Neural cell (in vitro differentiated cells): Measurements from ENCODE around the gene CACNA1A. TPM values are rescaled to one million over a fixed set of nuclear protein-coding genes. Genes with fewer than 3 reads are reported as not detected.

ENCODE experiments used
- H2AFZ ChIP-seq: fragments of 200-600, 300-800 bp; sonication (generic), shearing (Covaris generic); 2 replicates; pipeline ENCODE4 v1.6.0; 2014; ENCODE audit warnings: low read depth, mild to moderate bottlenecking, antibody characterized with exemption, low read length, moderate library complexity
- H3F3A ChIP-seq: fragments of 200-600 bp; shearing (Covaris generic); 2 replicates; pipeline ENCODE4 v1.6.1; 2016; ENCODE audit warnings: mild to moderate bottlenecking, moderate library complexity, mixed read lengths, antibody characterized with exemption, low read length; ENCODE audit not compliant: insufficient read depth, poor library complexity, severe bottlenecking
- H3K27ac ChIP-seq: fragments of 200-600, 300-800 bp; sonication (generic), shearing (Covaris generic); 2 replicates; pipeline ENCODE4 v1.5.1; 2014; ENCODE audit warnings: mild to moderate bottlenecking, low read length, moderate library complexity
- H3K27me3 ChIP-seq: fragments of 300-800, 200-600 bp; sonication (generic), shearing (Covaris generic); 2 replicates; pipeline ENCODE4 v1.6.0; 2014; ENCODE audit warnings: mild to moderate bottlenecking, low read depth, low read length, moderate library complexity; ENCODE audit not compliant: insufficient read depth
- H3K36me3 ChIP-seq: fragments of 300-800, 200-600 bp; sonication (generic), shearing (Covaris generic); 2 replicates; pipeline ENCODE4 v1.5.1; 2014; ENCODE audit warnings: mild to moderate bottlenecking, antibody characterized with exemption, low read length, moderate library complexity; ENCODE audit not compliant: insufficient read depth
- H3K4me2 ChIP-seq: fragments of 300-800, 200-600 bp; sonication (generic), shearing (Covaris generic); 2 replicates; pipeline ENCODE4 v1.6.0; 2014; ENCODE audit warnings: mild to moderate bottlenecking, low read length
- H3K4me3 ChIP-seq: fragments of 300-800, 200-600 bp; sonication (generic), shearing (Covaris generic); 2 replicates; pipeline ENCODE4 v1.5.1; 2014; ENCODE audit warnings: mild to moderate bottlenecking, low read length, moderate library complexity
- H3K79me2 ChIP-seq: fragments of 200-600 bp; shearing (Covaris generic); replicated peaks from 2 replicates; pipeline ENCODE4 v1.6.0; 2014; ENCODE audit warnings: mild to moderate bottlenecking, low read length, moderate library complexity; ENCODE audit not compliant: insufficient read depth
- H3K9ac ChIP-seq: fragments of 300-800, 200-600 bp; sonication (generic), shearing (Covaris generic); 2 replicates; pipeline ENCODE4 v1.6.1; 2016; ENCODE audit warnings: mild to moderate bottlenecking, low read length, mixed read lengths
- H3K9me2 ChIP-seq: fragments of 200-600 bp; shearing (Covaris generic); 2 replicates; pipeline ENCODE4 v1.6.1; 2016; ENCODE audit warnings: mild to moderate bottlenecking, low read length, mixed read lengths; ENCODE audit not compliant: insufficient read depth
- H3K9me3 ChIP-seq: fragments of 200-600, 300-800 bp; sonication (generic), shearing (Covaris generic); 2 replicates; pipeline ENCODE4 v1.6.1; 2016; ENCODE audit warnings: mild to moderate bottlenecking, mixed run types, low read length, moderate library complexity, mixed read lengths
- H4K20me1 ChIP-seq: fragments of 200-600 bp; shearing (Covaris generic); 2 replicates; pipeline ENCODE4 v1.6.1; 2016; ENCODE audit warnings: mild to moderate bottlenecking, mixed run types; ENCODE audit not compliant: insufficient read depth
- EP300 ChIP-seq: fragments of 450-650 bp; conservative IDR thresholded peaks from 2 replicates; pipeline ENCODE4 v1.6.1; 2014; ENCODE audit warnings: antibody characterized with exemption, mild to moderate bottlenecking, moderate library complexity; ENCODE audit not compliant: poor library complexity, severe bottlenecking
- EZH2 ChIP-seq: fragments of 200-600, 300-800 bp; shearing (Covaris generic), sonication (generic); IDR thresholded peaks from 2 replicates; pipeline ENCODE4 v1.6.1; 2014; ENCODE audit warnings: antibody characterized with exemption, low read length, borderline replicate concordance, mild to moderate bottlenecking; ENCODE audit not compliant: insufficient read depth, poor library complexity, severe bottlenecking
- MXI1 ChIP-seq: fragments of 450-650 bp; conservative IDR thresholded peaks from 2 replicates; pipeline ENCODE4 v1.6.1; 2014; ENCODE audit warnings: antibody characterized with exemption, mild to moderate bottlenecking; ENCODE audit not compliant: poor library complexity, severe bottlenecking
- POLR2AphosphoS5 ChIP-seq: IDR thresholded peaks from 2 replicates; pipeline ENCODE4 v1.6.1; 2012
- RAD21 ChIP-seq: fragments of 450-650 bp; conservative IDR thresholded peaks from 2 replicates; pipeline ENCODE4 v1.6.1; 2014; ENCODE audit warnings: antibody characterized with exemption, mild to moderate bottlenecking, moderate library complexity
- SMC3 ChIP-seq: fragments of 450-650 bp; conservative IDR thresholded peaks from 2 replicates; pipeline ENCODE4 v1.6.1; 2014; ENCODE audit warnings: antibody characterized with exemption, mild to moderate bottlenecking, moderate library complexity; ENCODE audit not compliant: poor library complexity
- polyA plus RNA-seq: library from polyadenylated mRNA; depleted of rRNA; stranded (reverse); fragments of >200 nt; gene quantifications from 2 replicates; pipeline ENCODE4 v1.2.3, GENCODE V29; 2014
- TF ChIP-seq, protein P1 (sequence below): fragments of 450-650 bp; IDR thresholded peaks from 2 replicates; pipeline ENCODE4 v1.5.1; 2014; ENCODE audit warnings: antibody characterized with exemption, mild to moderate bottlenecking, moderate library complexity; ENCODE audit not compliant: poor library complexity, severe bottlenecking
- TF ChIP-seq, protein P2 (sequence below): IDR thresholded peaks from 2 replicates; pipeline ENCODE4 v1.6.1; 2012; ENCODE audit warnings: borderline replicate concordance

Gene CACNA1A
- polyA plus RNA-seq, 1 donor from 2014 or later = 6.9 TPM

DNA sequence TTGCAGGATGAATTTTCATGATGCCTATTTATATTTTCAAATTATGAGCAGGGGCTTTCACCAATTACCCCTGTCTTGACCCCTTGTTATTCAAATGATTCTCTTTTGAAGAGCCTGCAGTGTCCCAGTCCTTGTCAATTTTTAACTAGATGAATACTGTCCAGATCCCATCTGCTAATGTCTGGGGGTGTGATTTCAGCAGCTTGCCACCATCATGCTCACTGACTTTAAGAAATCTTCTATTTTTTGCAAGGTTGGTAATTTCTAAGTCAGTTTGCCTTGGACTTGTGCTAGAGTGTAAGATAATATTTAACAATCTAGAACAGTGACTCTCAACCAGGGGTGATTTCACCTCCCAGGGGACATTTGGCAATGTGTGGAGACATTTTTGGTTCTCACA lies 106.0 kb downstream of the CACNA1A start:
- Histone ChIP-seq H4K20me1 (no peaks in the 10 kb centered on the region), H3K9me3 (no peaks in the 10 kb centered on the region), H3K79me2 (no peaks in the 10 kb centered on the region), H3K36me3 (no peaks in the 10 kb centered on the region), H2AFZ (no peak overlapping the region), H3K27me3 (no peaks in the 10 kb centered on the region), H3K4me2 (no peak overlapping the region), H3K27ac (no peak overlapping the region), H3K9ac (no peak overlapping the region), H3K4me3 (no peak overlapping the region), H3K9me2 (no peaks in the 10 kb centered on the region), H3F3A (no peaks in the 10 kb centered on the region)
- TF ChIP-seq SMC3 (no peak), EZH2 (no peak)

DNA sequence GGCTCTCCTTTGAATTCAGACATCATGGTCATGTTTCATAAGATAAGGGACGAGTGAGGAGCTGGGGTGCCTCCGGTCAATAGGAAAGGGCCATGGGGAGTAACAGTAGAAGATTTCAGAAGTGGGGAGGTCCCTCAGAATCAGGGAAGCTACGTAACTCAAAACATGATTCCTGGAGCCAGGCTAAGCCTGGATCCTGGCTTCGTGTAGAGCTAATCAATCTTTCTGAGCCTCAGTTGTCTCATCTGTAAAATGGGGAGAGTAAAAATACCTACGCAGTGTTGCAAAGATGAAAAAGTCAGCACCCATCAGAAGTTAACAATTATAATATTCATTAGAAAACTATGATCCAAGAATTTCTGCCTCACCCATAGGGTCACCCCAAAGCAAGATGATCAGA lies 106.5 kb downstream of the CACNA1A start:
- no peaks in the 10 kb centered on the region for H3K9me2 ChIP-seq
- TF ChIP-seq, protein P1, sequence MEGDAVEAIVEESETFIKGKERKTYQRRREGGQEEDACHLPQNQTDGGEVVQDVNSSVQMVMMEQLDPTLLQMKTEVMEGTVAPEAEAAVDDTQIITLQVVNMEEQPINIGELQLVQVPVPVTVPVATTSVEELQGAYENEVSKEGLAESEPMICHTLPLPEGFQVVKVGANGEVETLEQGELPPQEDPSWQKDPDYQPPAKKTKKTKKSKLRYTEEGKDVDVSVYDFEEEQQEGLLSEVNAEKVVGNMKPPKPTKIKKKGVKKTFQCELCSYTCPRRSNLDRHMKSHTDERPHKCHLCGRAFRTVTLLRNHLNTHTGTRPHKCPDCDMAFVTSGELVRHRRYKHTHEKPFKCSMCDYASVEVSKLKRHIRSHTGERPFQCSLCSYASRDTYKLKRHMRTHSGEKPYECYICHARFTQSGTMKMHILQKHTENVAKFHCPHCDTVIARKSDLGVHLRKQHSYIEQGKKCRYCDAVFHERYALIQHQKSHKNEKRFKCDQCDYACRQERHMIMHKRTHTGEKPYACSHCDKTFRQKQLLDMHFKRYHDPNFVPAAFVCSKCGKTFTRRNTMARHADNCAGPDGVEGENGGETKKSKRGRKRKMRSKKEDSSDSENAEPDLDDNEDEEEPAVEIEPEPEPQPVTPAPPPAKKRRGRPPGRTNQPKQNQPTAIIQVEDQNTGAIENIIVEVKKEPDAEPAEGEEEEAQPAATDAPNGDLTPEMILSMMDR = no peak
- TF ChIP-seq MXI1 (no peak), EP300 (no peak), EZH2 (no peak), POLR2AphosphoS5 (no peak), RAD21 (no peak)
- TF ChIP-seq, protein P2, sequence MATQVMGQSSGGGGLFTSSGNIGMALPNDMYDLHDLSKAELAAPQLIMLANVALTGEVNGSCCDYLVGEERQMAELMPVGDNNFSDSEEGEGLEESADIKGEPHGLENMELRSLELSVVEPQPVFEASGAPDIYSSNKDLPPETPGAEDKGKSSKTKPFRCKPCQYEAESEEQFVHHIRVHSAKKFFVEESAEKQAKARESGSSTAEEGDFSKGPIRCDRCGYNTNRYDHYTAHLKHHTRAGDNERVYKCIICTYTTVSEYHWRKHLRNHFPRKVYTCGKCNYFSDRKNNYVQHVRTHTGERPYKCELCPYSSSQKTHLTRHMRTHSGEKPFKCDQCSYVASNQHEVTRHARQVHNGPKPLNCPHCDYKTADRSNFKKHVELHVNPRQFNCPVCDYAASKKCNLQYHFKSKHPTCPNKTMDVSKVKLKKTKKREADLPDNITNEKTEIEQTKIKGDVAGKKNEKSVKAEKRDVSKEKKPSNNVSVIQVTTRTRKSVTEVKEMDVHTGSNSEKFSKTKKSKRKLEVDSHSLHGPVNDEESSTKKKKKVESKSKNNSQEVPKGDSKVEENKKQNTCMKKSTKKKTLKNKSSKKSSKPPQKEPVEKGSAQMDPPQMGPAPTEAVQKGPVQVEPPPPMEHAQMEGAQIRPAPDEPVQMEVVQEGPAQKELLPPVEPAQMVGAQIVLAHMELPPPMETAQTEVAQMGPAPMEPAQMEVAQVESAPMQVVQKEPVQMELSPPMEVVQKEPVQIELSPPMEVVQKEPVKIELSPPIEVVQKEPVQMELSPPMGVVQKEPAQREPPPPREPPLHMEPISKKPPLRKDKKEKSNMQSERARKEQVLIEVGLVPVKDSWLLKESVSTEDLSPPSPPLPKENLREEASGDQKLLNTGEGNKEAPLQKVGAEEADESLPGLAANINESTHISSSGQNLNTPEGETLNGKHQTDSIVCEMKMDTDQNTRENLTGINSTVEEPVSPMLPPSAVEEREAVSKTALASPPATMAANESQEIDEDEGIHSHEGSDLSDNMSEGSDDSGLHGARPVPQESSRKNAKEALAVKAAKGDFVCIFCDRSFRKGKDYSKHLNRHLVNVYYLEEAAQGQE = no peak
- H3K27ac ChIP-seq = no peak overlapping the region
- H3K4me2 ChIP-seq = no peak overlapping the region
- H3K9me3 ChIP-seq = no peaks in the 10 kb centered on the region
- H3F3A ChIP-seq = no peaks in the 10 kb centered on the region
- H3K79me2 ChIP-seq = no peaks in the 10 kb centered on the region
- H3K4me3 ChIP-seq = no peak overlapping the region
- H3K9ac ChIP-seq = no peak overlapping the region
- no peak overlapping the region for H2AFZ ChIP-seq
- H3K27me3 ChIP-seq = no peaks in the 10 kb centered on the region
- H3K36me3 ChIP-seq = no peaks in the 10 kb centered on the region
- no peaks in the 10 kb centered on the region for H4K20me1 ChIP-seq
